ENCODE results near the gene REEP6. TPM values are rescaled to one million over a fixed set of nuclear protein-coding genes. Genes with fewer than 3 reads are reported as not detected.

The REEP6 gene
- 4.2 to 5.9 TPM (median 5.5 TPM) in 5 replicates for total RNA-seq (2022; extraction: Qiagen RNA extraction)

DNA sequence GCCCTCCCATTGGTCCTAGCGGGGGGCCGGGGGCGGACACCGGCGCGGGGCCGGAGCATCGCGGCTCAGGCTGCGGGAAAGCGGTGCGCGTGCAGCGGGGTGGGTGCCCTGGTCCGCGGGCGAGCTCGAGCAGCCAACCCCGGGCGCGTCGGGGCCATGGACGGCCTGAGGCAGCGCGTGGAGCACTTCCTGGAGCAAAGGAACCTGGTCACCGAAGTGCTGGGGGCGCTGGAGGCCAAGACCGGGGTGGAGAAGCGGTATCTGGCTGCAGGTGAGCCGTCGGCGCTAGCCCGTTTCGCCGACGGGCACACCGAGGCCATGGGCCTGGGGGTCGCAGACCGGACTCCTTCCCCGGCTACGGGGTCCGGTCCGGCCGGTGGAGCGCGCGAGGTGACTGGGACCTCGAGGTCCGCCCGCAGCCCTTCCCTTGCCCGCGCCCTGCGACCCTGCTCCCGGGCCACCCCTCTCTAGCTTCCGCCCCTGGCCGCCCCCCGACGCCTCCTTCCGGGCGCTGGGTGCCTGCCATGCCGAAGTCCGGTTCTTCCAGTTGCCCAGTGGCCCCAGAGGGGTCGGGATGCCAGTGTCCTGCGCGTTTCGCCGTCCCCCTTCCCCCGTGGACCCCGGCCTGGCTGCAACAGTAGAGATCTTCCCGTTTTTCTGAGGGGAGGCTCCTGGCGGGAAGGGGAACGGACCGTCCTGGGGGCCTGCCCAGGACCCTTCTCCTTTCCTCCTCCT lies at the start of gene REEP6:
Gene REEP6, plus strand, starts transcription at position 68 of the 735 bp plus-strand sequence. Its CDS starts 89 bp downstream, at position 157.

DNA sequence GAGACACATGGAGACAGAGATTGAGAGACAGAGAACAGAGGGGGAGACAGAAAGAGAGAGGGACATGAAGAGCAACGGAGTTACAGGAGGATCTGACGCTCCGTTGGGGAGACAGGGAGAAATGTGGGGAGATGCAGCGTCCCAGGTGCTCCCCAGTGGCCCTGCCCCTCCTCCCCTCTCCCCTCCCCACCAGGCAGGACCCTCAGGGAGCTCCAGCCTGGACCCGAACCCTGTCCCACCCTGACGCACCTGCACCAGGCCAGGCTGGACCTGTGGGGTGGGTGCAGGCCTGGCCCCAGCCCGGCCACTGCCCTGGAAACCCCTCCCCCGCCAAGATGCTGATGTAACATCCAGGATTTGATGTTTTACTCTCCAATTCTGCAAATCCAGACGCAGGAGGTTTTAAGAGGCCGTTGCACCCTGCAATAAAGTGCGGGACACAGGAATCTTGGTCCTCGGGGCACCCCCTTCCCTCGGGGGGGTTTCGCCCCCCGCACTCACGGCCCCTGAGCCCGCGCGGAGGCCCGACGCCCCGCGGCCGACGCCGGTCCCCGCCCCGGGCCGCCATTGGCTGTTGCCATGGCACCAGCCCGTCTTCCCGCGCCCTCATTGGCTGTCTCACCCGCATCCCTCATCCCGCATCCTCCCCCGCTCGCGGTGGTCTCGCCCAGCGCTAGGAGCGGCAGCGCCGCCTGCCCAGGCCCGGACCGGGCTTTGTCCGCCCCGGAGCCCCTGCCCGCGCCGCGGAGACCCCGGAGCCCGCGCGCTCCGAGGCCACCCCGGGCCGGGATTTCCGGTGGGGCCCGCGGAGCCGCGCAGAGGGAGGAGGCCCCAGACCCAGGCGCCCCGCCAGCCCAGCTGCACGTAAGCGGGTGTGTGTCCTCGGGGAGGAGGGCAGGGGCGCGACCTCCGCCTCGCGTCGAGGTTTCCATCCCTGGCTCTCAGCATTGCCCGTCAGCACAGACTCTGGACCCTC lies 41.2 kb upstream of the REEP6 start, which contains the start of gene APC2:
Gene APC2, plus strand, starts transcription at position 655 of the 976 bp plus-strand sequence. CDS start 2,881 bp downstream, outside the sequence.

DNA sequence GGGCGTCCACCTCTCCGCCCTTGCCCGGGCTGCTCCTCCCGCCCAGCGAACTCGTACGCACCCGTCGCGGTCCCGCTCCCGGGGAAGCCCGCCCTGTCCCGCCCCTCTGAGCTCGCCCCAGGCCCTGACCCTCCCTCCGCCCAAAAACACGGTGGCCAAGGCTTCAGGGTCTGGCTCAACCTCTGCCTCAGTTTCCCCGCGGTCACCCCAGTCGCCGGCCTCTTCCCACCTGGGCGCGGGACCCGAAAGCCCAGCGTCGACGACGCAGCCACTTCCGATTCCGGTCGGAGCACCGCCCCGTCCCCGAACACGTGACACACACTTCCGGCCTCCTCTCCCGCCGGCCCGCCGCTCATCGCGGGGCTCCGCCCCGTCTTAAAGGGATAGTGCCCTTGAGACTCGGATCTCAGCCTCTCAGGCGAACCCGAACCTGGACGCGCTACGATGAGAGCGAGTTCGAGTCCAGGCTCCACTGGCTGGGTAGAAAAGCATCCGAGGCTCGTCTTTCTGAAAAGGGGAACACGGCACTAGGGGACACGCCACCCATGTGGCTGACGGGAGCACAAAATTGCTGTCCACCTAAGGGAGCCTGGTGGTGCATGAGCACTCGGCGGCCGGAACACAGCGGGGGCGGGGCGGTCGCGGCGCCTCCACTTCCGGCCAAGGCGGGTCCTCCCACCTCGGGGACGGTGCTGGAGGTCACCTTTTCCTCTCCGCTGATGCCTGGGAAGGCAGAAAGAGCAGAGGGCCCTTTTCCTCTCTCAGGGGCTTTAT lies 11.9 kb upstream of the REEP6 start, which contains the start of gene C19orf25:
Gene C19orf25, minus strand, starts transcription at position 282 of the 774 bp plus-strand sequence. CDS start 312 bp downstream, outside the sequence.

DNA sequence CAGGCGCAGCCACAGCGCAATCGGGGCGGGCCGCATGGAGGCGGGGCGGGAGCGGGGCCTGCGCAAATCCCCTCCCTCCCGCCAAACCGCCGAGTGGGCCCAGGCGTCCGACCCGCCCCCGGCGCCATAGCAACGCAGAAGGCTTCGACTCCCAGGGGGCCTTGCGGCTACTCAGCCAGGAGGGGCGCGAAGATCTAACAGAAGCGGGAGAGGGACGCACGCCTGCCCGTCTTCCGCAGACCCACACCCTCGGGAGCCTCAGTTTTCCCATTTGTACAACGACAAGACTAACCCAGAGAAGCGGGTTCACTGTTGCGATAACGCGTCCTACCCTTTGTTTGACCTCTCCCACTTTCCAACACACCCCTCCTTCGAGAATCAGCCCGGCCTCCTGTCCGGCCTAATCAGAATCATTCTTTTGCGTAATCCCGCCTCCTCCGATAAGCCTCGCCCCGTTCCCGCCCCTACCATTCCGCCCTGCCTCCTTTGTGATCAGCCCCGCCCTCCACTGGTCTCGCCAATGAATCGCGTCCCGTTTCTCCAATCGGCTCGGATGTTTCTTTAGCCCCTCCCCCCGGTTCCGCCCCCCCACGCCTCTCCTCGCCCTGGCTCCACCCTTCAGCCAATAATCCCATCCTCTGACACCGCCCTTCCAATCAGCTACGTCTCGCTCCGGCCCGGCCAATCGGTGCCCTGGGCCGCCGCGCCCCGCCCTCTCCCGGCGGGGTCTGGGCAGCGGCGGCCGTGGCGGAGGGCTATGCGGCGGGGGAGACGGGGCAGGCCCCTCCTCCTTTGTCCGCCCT lies 469 bp upstream of the REEP6 start, which contains the start of gene PCSK4:
Gene PCSK4, minus strand, starts transcription at position 40 of the 803 bp plus-strand sequence. Its CDS starts 4 bp downstream, at position 36.

DNA sequence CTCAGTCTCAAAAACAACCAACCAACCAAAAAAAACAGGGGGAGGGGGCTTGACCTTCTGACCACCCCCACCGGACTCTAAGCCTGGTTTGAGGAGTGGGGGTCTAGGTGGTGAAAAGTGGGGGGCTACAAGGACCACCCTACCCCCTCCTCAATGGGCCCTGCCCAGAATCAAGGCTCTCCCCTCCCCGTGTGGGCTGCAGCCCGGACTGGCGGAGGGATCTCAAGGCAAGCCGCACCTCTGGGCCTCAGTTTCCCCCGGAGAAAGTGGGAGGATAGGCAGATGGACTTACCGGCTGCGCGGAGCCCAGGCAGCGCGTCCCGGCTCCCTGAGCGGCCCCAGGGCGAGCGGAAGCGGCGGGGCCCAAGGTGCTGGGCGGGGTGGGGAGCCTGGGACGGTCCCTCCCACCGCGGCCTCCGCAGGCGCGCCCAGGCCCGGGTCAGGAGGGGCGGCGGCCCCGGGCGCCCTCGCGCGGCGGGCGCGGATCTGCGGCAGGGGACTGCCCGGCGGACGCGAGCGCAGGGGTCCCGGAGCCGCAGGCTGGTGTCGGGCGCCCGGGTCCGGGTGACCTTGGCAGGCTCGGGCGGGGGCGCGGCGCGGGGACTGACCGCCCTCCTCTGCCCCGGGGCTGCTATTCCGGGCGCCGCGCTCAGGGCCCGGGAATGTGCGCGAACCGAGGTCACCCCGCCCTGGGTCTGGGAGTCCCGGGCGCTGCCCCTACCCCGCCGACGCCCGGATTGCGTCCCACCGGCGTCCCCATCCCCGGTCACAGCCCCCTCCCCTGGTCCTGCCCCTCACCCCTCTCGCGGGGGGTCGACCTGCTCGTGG lies 21.9 kb downstream of the REEP6 start, which contains the start of gene ADAMTSL5:
Gene ADAMTSL5, minus strand, starts transcription at position 349 of the 828 bp plus-strand sequence. CDS start 2,076 bp downstream, outside the sequence.

DNA sequence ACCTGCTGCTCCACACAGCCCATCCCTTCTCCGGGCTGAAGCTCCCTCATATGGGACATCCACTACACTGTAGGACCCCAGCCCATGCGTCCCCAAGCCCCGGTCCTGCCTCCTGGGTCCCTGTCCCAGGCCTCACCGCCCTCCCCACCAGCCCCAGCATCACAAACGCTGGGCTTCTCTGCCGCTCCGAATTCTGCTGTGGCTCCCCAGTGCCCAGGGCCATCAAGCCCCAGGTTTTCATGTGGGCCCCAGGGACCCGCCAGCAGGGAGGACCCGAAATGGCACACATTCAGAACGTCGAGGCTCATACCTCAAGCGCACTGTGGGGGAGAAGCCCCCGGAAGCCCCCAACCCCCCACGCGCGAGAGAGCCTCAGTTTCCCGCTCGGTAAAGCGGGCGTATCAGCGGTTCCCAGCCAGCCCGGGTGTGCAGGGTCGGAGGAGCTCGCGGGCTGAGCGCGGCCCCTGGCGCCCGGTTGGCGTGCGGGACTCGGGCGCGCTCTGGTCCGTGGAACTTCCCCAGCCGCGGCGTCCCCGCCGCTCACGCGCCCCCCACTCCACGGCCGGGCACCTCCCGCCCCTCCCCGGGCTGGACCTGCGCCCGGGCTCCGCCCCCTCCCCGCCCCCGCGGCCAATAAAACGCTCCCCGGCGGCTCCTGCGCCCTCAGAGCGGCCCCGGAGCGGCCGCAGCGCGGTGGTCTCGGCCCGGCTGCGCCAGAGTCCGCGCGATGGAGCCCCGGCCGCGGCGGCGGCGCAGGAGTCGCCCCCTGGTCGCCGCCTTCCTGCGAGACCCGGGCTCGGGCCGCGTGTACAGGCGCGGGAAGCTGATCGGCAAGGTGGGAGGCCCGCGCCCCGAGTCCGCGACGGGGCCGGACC lies 32.7 kb downstream of the REEP6 start, which contains the start of gene PLK5:
Gene PLK5, plus strand, starts transcription at position 666 of the 875 bp plus-strand sequence. CDS start 2,920 bp downstream, outside the sequence.

Other genes starting within 250 kb of the REEP6 start
- 80.5 to 189 TPM (median 176 TPM) in 5 replicates for gene ATP5F1D, start 249.4 kb upstream of the REEP6 start, total RNA-seq (2022; extraction: Qiagen RNA extraction)
- 50.1 to 57.1 TPM (median 55.1 TPM) in 5 replicates for gene MIDN, start 242.6 kb upstream of the REEP6 start, total RNA-seq (2022; extraction: Qiagen RNA extraction)
- gene CIRBP, start 221.8 kb upstream of the REEP6 start, total RNA-seq (2022; extraction: Qiagen RNA extraction): 92.3 to 213 TPM (median 104 TPM) in 5 replicates
- 45.2 to 91.9 TPM (median 83.0 TPM) in 5 replicates for gene FAM174C, start 215.7 kb upstream of the REEP6 start, total RNA-seq (2022; extraction: Qiagen RNA extraction)
- 1.2 to 2.5 TPM (median 2.3 TPM) in 5 replicates for gene EFNA2, start 205.3 kb upstream of the REEP6 start, total RNA-seq (2022; extraction: Qiagen RNA extraction)
- 69.7 to 83.5 TPM (median 81.4 TPM) in 5 replicates for gene NDUFS7, start 107.3 kb upstream of the REEP6 start, total RNA-seq (2022; extraction: Qiagen RNA extraction)
- 26.6 to 46.5 TPM (median 44.9 TPM) in 5 replicates for gene GAMT, start 89.6 kb upstream of the REEP6 start, total RNA-seq (2022; extraction: Qiagen RNA extraction)
- 75.0 to 102 TPM (median 94.7 TPM) in 5 replicates for gene DAZAP1, start 83.6 kb upstream of the REEP6 start, total RNA-seq (2022; extraction: Qiagen RNA extraction)
- gene RPS15, start 52.8 kb upstream of the REEP6 start, total RNA-seq (2022; extraction: Qiagen RNA extraction): 1,460 to 2,135 TPM (median 1,895 TPM) in 5 replicates
- 1.1 to 2.3 TPM (median 1.8 TPM) in 5 replicates for gene APC2, start 41.1 kb upstream of the REEP6 start, total RNA-seq (2022; extraction: Qiagen RNA extraction)
- 10.6 to 18.4 TPM (median 17.5 TPM) in 5 replicates for gene C19orf25, start 12.0 kb upstream of the REEP6 start, total RNA-seq (2022; extraction: Qiagen RNA extraction)
- gene PCSK4, start 831 bp upstream of the REEP6 start, total RNA-seq (2022; extraction: Qiagen RNA extraction): 0.62 to 0.86 TPM (median 0.67 TPM) in 5 replicates
- 2.8 to 4.2 TPM (median 3.3 TPM) in 5 replicates for gene ADAMTSL5, start 21.8 kb downstream of the REEP6 start, total RNA-seq (2022; extraction: Qiagen RNA extraction)
- 0.03 TPM in 1 of 5 replicates, not detected in the others for gene PLK5, start 32.9 kb downstream of the REEP6 start, total RNA-seq (2022; extraction: Qiagen RNA extraction)
- 6.8 to 12.2 TPM (median 11.9 TPM) in 5 replicates for gene MEX3D, start 77.1 kb downstream of the REEP6 start, total RNA-seq (2022; extraction: Qiagen RNA extraction)
- 32.0 to 53.1 TPM (median 46.2 TPM) in 5 replicates for gene MBD3, start 101.7 kb downstream of the REEP6 start, total RNA-seq (2022; extraction: Qiagen RNA extraction)
- gene UQCR11, start 114.3 kb downstream of the REEP6 start, total RNA-seq (2022; extraction: Qiagen RNA extraction): 80.7 to 191 TPM (median 167 TPM) in 5 replicates
- gene TCF3, start 161.4 kb downstream of the REEP6 start, total RNA-seq (2022; extraction: Qiagen RNA extraction): 51.1 to 71.0 TPM (median 65.6 TPM) in 5 replicates